Smooth muscle cell (in vitro differentiated cells): ENCODE results near the gene UNC5C. TPM values are rescaled to one million over a fixed set of nuclear protein-coding genes. Genes with fewer than 3 reads are reported as not detected.
A peak's percentile ranks its signal among the peaks of the same experiment; 100 is the strongest.

Source experiments
- DNase-seq: peaks from one replicate; lab custom pipeline; 2025; ENCODE audit not compliant: unreplicated experiment; lab: John Stamatoyannopoulos, UW
- H2AFZ ChIP-seq: fragments of 200-600 bp; sonication (generic); 2 replicates; pipeline ENCODE4 v1.6.0; 2016; ENCODE audit warnings: antibody characterized with exemption, low read depth, mild to moderate bottlenecking
- H3F3A ChIP-seq: fragments of 200-600 bp; sonication (generic); 2 replicates; pipeline ENCODE4 v1.6.0; 2017; ENCODE audit warnings: antibody characterized with exemption, low read depth
- H3K27ac ChIP-seq: fragments of 200-600 bp; sonication (generic); 2 replicates; pipeline ENCODE4 v1.5.1; 2016; ENCODE audit warnings: low read depth, mild to moderate bottlenecking
- H3K27me3 ChIP-seq: fragments of 200-600 bp; sonication (generic); 2 replicates; pipeline ENCODE4 v1.6.1; 2016; ENCODE audit warnings: low read depth, mild to moderate bottlenecking
- H3K36me3 ChIP-seq: fragments of 200-600 bp; sonication (generic); 2 replicates; pipeline ENCODE4 v1.5.1; 2016; ENCODE audit warnings: low read depth
- H3K4me1 ChIP-seq: fragments of 200-600 bp; sonication (generic); 2 replicates; pipeline ENCODE4 v1.5.1; 2016; ENCODE audit warnings: low read depth
- H3K4me2 ChIP-seq: fragments of 200-600 bp; sonication (generic); 2 replicates; pipeline ENCODE4 v1.6.0; 2016; ENCODE audit warnings: mild to moderate bottlenecking
- H3K4me3 ChIP-seq: fragments of 200-600 bp; sonication (generic); 2 replicates; pipeline ENCODE4 v1.5.1; 2016; ENCODE audit warnings: mild to moderate bottlenecking
- H3K79me2 ChIP-seq: fragments of 200-600 bp; sonication (generic); 2 replicates; pipeline ENCODE4 v1.6.0; 2016; ENCODE audit warnings: low read depth, mild to moderate bottlenecking
- H3K9ac ChIP-seq: fragments of 200-600 bp; sonication (generic); 2 replicates; pipeline ENCODE4 v1.6.0; 2016; ENCODE audit warnings: low read depth
- H3K9me3 ChIP-seq: fragments of 200-600 bp; sonication (generic); replicated peaks from 2 replicates; pipeline ENCODE4 v1.5.1; 2016; ENCODE audit warnings: low read depth
- H4K20me1 ChIP-seq: fragments of 200-600 bp; sonication (generic); 2 replicates; pipeline ENCODE4 v1.6.0; 2016; ENCODE audit warnings: low read depth
- WGBS: methylation state at CpG from one replicate; pipeline ENCODE4 v1.1.7; 2016; ENCODE audit warnings: low lambda C conversion rate; 5-methylcytosine and 5-hydroxymethylcytosine counted together
- polyA plus RNA-seq: library from polyadenylated mRNA; unstranded; fragments of >200 nt; fragmentation: Nextera tagmentation; extraction: Ambion mirVana; gene quantifications from 2 replicates; pipeline ENCODE4 v1.2.1, GENCODE V29; 2016
- total RNA-seq: library from RNA; depleted of rRNA; stranded (reverse); fragments of >200 nt; gene quantifications from 2 replicates; pipeline ENCODE4 v1.2.3, GENCODE V29; 2014
- TF ChIP-seq, protein P1 (sequence below): fragments of 200-600 bp; sonication (generic); IDR thresholded peaks from 2 replicates; pipeline ENCODE4 v1.5.1; 2017; ENCODE audit warnings: borderline replicate concordance, mild to moderate bottlenecking, antibody characterized with exemption; ENCODE audit not compliant: insufficient read depth, poor library complexity, severe bottlenecking

UNC5C gene
- total and polyA plus RNA-seq, 2 experiments from 2014 or later = 2.0 to 15.6 TPM

DNA sequence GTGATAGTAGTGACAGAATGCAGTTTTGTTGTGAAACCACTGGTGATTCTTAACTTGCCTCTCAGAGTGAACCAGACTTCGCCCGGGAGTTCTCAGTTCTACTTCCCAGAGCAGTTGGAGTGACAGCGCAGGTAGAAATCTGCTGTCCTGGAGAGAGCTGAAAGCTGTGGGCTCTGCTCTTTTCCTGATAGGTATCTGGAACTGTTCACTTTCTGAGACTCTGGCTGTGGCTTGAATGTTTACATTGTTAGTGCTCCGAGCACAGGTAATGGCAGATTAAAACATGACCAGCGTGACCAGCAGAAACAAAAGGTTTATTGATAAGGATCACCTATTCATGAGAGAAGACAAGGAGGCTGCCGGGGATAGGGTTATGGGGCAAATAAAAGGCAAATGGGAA lies 430.3 kb downstream of the UNC5C start:
- Histone ChIP-seq H3K4me3 (peak overlapping the region; percentile 23), H3K27ac (no peak overlapping the region), H4K20me1 (no peaks in the 10 kb centered on the region), H3K9ac (no peak overlapping the region), H3K4me1 (no peaks in the 10 kb centered on the region), H3K9me3 (no peaks in the 10 kb centered on the region), H2AFZ (no peak overlapping the region), H3K27me3 (no peaks in the 10 kb centered on the region), H3F3A (no peaks in the 10 kb centered on the region), H3K79me2 (no peaks in the 10 kb centered on the region), H3K4me2 (peak overlapping the region; percentile 31), H3K36me3 (no peaks in the 10 kb centered on the region)
- DNase-seq = no peak
- TF ChIP-seq, protein P1, sequence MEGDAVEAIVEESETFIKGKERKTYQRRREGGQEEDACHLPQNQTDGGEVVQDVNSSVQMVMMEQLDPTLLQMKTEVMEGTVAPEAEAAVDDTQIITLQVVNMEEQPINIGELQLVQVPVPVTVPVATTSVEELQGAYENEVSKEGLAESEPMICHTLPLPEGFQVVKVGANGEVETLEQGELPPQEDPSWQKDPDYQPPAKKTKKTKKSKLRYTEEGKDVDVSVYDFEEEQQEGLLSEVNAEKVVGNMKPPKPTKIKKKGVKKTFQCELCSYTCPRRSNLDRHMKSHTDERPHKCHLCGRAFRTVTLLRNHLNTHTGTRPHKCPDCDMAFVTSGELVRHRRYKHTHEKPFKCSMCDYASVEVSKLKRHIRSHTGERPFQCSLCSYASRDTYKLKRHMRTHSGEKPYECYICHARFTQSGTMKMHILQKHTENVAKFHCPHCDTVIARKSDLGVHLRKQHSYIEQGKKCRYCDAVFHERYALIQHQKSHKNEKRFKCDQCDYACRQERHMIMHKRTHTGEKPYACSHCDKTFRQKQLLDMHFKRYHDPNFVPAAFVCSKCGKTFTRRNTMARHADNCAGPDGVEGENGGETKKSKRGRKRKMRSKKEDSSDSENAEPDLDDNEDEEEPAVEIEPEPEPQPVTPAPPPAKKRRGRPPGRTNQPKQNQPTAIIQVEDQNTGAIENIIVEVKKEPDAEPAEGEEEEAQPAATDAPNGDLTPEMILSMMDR = no peak
- 46% methylated on average over 6 of the region's 6 CpGs for WGBS

DNA sequence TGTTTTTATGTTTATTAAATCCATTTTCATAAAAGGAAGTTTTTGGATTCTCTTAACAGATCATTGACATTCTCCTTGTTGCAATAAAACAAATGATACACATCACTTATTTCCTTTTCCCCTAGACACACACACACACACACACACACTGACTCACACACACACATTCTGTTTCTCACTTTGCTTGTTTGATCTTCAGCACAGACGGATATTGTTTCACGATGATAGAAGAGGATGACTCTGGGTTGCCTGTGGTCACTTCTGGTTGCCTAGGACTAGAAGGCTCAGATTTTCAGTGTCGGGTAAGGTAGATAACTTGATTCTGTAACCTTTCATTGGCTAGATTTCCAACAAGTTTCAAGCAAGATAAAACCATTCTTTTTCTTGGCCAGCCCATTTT lies 434.3 kb downstream of the UNC5C start:
- Histone ChIP-seq H3F3A (no peaks in the 10 kb centered on the region), H4K20me1 (no peaks in the 10 kb centered on the region), H3K79me2 (no peaks in the 10 kb centered on the region), H3K4me1 (no peaks in the 10 kb centered on the region), H3K27me3 (no peaks in the 10 kb centered on the region), H3K27ac (no peak overlapping the region), H2AFZ (no peak overlapping the region), H3K4me2 (no peak overlapping the region), H3K36me3 (no peaks in the 10 kb centered on the region), H3K4me3 (no peak overlapping the region), H3K9ac (no peak overlapping the region), H3K9me3 (no peaks in the 10 kb centered on the region)
- 79% methylated on average over 3 of the region's 3 CpGs for WGBS
- TF ChIP-seq, protein P1 = no peak
- no peak for DNase-seq
